HCT116 (cell line): ENCODE results near the gene NRXN2. TPM values are rescaled to one million over a fixed set of nuclear protein-coding genes. Genes with fewer than 3 reads are reported as not detected.

Experiments used
- ATAC-seq: fragments of 200-7000 bp; cut with Tn5 transposase; 2 replicates; pipeline ENCODE4 v1.9.1; 2020; ENCODE audit warnings: mild to moderate bottlenecking, moderate library complexity
- BruUV-seq: library from RNA; stranded (reverse); fragments of 400-500 nt; replicated peaks from 2 replicates; lab custom pipeline; 2021; lab: Mats Ljungman, UMichigan
- CTCF ChIA-PET: fragments of 300-600 bp; sonication (Branson Sonifier 250); formaldehyde crosslinking; loops from one replicate; lab custom pipeline; 2021; ENCODE audit warnings: antibody characterized with exemption; lab: Charles Lee
- POLR2A ChIA-PET: fragments of 300-600, 350-600 bp; sonication (Branson Sonifier 250); formaldehyde crosslinking; loops from one replicate; lab custom pipeline; 2021; ENCODE audit warnings: antibody characterized with exemption; lab: Charles Lee
- RAD21 ChIA-PET, 2 experiments: fragments of 300-600 bp; sonication (Branson Sonifier 250); formaldehyde crosslinking; loops; one replicate each; lab custom pipeline; 2023; ENCODE audit warnings: low total read pairs in 2 of 2; ENCODE audit not compliant: uncharacterized antibody in 2 of 2, unreplicated experiment in 2 of 2, low non-redundant PET in 1 of 2; lab: Charles Lee
- DNase-seq: peaks from one replicate; pipeline ENCODE4 v3.0.0-alpha.2; 2010; ENCODE audit warnings: low read depth, low spot score
- H2AFZ ChIP-seq: fragments of 200-600 bp; shearing (Covaris generic), sonication (generic); 2 replicates; pipeline ENCODE4 v1.6.1; 2017; ENCODE audit warnings: low read depth, mixed run types, mixed read lengths, antibody characterized with exemption, low read length; ENCODE audit not compliant: poor library complexity, severe bottlenecking
- H3K27ac ChIP-seq: 2 replicates; pipeline ENCODE4 v1.5.1; 2012; ENCODE audit warnings: low read depth, low read length
- H3K27me3 ChIP-seq: fragments of 200-600 bp; sonication (generic); 2 replicates; pipeline ENCODE4 v1.6.1; 2016; ENCODE audit warnings: mixed run types, low read length, mixed read lengths; ENCODE audit not compliant: insufficient read depth
- H3K36me3 ChIP-seq, 2 experiments: fragments of 200-500 bp in 1 of 2; fragments of 200-600 bp in 1 of 2; sonication (Bioruptor generic) in 1 of 2; sonication (generic) in 1 of 2; 2 replicates each; pipeline versions ENCODE4 v1.5.1 to v1.6.1; 2014 to 2016; ENCODE audit warnings: low read length in 2 of 2, inconsistent platforms in 1 of 2, mixed read lengths in 1 of 2, mixed run types in 1 of 2; ENCODE audit not compliant: insufficient read depth in 2 of 2, control insufficient read depth in 1 of 2
- H3K4me1 ChIP-seq, 2 experiments: fragments of 200-600 bp in 1 of 2; sonication (generic) in 1 of 2; 2 replicates each; pipeline versions ENCODE4 v1.5.1 to v1.6.1; 2012 to 2017; ENCODE audit warnings: low read length in 2 of 2, inconsistent platforms in 1 of 2, mild to moderate bottlenecking in 1 of 2, mixed read lengths in 1 of 2, mixed run types in 1 of 2, moderate library complexity in 1 of 2; ENCODE audit not compliant: insufficient read depth in 2 of 2, control insufficient read depth in 1 of 2
- H3K4me2 ChIP-seq: fragments of 200-600 bp; sonication (generic); 2 replicates; pipeline ENCODE4 v1.6.1; 2017; ENCODE audit warnings: mixed run types, low read length, mixed read lengths
- H3K4me3 ChIP-seq, 2 experiments: fragments of 200-600 bp in 1 of 2; sonication (generic) in 1 of 2; replicated peaks in 1 of 2; 2 replicates each; pipeline ENCODE4 v1.5.1; 2011 to 2016; ENCODE audit warnings: low read length in 2 of 2, control low read depth in 1 of 2, low read depth in 1 of 2, mild to moderate bottlenecking in 1 of 2, mixed read lengths in 1 of 2, mixed run types in 1 of 2
- H3K79me2 ChIP-seq: fragments of 200-600 bp; sonication (generic); 2 replicates; pipeline ENCODE4 v1.6.1; 2017; ENCODE audit warnings: mild to moderate bottlenecking, mixed run types, low read length, moderate library complexity, mixed read lengths; ENCODE audit not compliant: insufficient read depth
- H3K9ac ChIP-seq: fragments of 200-600 bp; sonication (generic); 2 replicates; pipeline ENCODE4 v1.6.1; 2016; ENCODE audit warnings: low read length, mixed read lengths
- H3K9me2 ChIP-seq: fragments of 200-600 bp; sonication (generic), shearing (Covaris generic); 2 replicates; pipeline ENCODE4 v1.6.1; 2017; ENCODE audit warnings: mixed run types, mild to moderate bottlenecking, moderate library complexity; ENCODE audit not compliant: insufficient read depth
- H3K9me3 ChIP-seq, 2 experiments: fragments of 200-500 bp in 1 of 2; fragments of 200-600 bp in 1 of 2; sonication (Bioruptor generic) in 1 of 2; sonication (generic) in 1 of 2; 2 replicates each; pipeline ENCODE4 v1.6.1; 2014 to 2017; ENCODE audit warnings: low read length in 2 of 2, mixed read lengths in 2 of 2, inconsistent platforms in 1 of 2, low read depth in 1 of 2, mild to moderate bottlenecking in 1 of 2, mixed run types in 1 of 2, moderate library complexity in 1 of 2; ENCODE audit not compliant: control insufficient read depth in 1 of 2, insufficient read depth in 1 of 2
- H4K20me1 ChIP-seq: fragments of 200-600 bp; sonication (generic), shearing (Covaris generic); 2 replicates; pipeline ENCODE4 v1.6.1; 2017; ENCODE audit warnings: mixed run types, mild to moderate bottlenecking, moderate library complexity; ENCODE audit not compliant: insufficient read depth
- CBX3 ChIP-seq: IDR thresholded peaks from 2 replicates; pipeline ENCODE4 v1.6.1; 2012; ENCODE audit warnings: low read depth
- CEBPB ChIP-seq: IDR thresholded peaks from 2 replicates; pipeline ENCODE4 v1.6.1; 2012; ENCODE audit warnings: low read depth
- EGR1 ChIP-seq: IDR thresholded peaks from 2 replicates; pipeline ENCODE4 v1.6.1; 2012; ENCODE audit warnings: low read depth
- ELF1 ChIP-seq: IDR thresholded peaks from 2 replicates; pipeline ENCODE4 v1.6.1; 2012; ENCODE audit warnings: low read depth, borderline replicate concordance
- EZH2 ChIP-seq: fragments of 200-600 bp; sonication (generic); IDR thresholded peaks from 2 replicates; pipeline ENCODE4 v1.6.1; 2017; ENCODE audit warnings: antibody characterized with exemption, mixed run types
- POLR2A ChIP-seq: IDR thresholded peaks from 2 replicates; pipeline ENCODE4 v1.7.0; 2011; ENCODE audit warnings: borderline replicate concordance; ENCODE audit not compliant: insufficient read depth, insufficient read length; ENCODE audit errors: extremely low read depth
- POLR2AphosphoS5 ChIP-seq: IDR thresholded peaks from 2 replicates; pipeline ENCODE4 v1.6.1; 2011; ENCODE audit warnings: mild to moderate bottlenecking, low read depth, low read length, moderate library complexity
- RAD21 ChIP-seq: IDR thresholded peaks from 2 replicates; pipeline ENCODE4 v1.6.1; 2012; ENCODE audit warnings: low read depth, mild to moderate bottlenecking
- SIN3A ChIP-seq: IDR thresholded peaks from 2 replicates; pipeline ENCODE4 v1.6.1; 2012; ENCODE audit warnings: low read depth
- SRF ChIP-seq: IDR thresholded peaks from 2 replicates; pipeline ENCODE4 v1.6.1; 2012; ENCODE audit warnings: low read depth
- TCF7L2 ChIP-seq: IDR thresholded peaks from 2 replicates; pipeline ENCODE4 v1.7.0; 2011; ENCODE audit warnings: borderline replicate concordance, inconsistent platforms; ENCODE audit not compliant: insufficient read depth, insufficient read length; ENCODE audit errors: extremely low read depth
- YY1 ChIP-seq: IDR thresholded peaks from 2 replicates; pipeline ENCODE4 v1.6.1; 2011; ENCODE audit warnings: low read length, low read depth, moderate library complexity, mild to moderate bottlenecking; ENCODE audit not compliant: insufficient replicate concordance; ENCODE audit errors: extremely low read depth
- ZFX ChIP-seq: fragments of 450-650 bp; IDR thresholded peaks from 2 replicates; pipeline ENCODE4 v1.6.1; 2017
- ZNF274 ChIP-seq: fragments of 200-500 bp; sonication (Bioruptor generic); IDR thresholded peaks from 2 replicates; pipeline ENCODE4 v1.6.1; 2014; ENCODE audit warnings: mild to moderate bottlenecking, low read depth, low read length, inconsistent platforms
- intact Hi-C: fragments of 100-400 bp; cut with micrococcal nuclease; formaldehyde crosslinking; loops from 2 replicates; pipeline ENCODE4 v1.10.0; 2022
- total RNA-seq: library from RNA; stranded (reverse); gene quantifications from one replicate; pipeline ENCODE4 v1.2.1, GENCODE V29; 2021; ENCODE audit not compliant: unreplicated experiment
- TF ChIP-seq, protein P1 (sequence below), 3 experiments: fragments of 200-600 bp in 1 of 3; sonication (generic) in 1 of 3; IDR thresholded peaks in 2 of 3; conservative IDR thresholded peaks in 1 of 3; 2 replicates each; pipeline ENCODE4 v1.5.1; 2012 to 2017; ENCODE audit warnings: low read depth in 2 of 3, low read length in 2 of 3, antibody characterized with exemption in 1 of 3, borderline replicate concordance in 1 of 3, control low read depth in 1 of 3, mild to moderate bottlenecking in 1 of 3, mixed read lengths in 1 of 3, mixed run types in 1 of 3, moderate library complexity in 1 of 3; ENCODE audit not compliant: insufficient read depth in 1 of 3
- TF ChIP-seq, protein P2 (sequence below): IDR thresholded peaks from 2 replicates; pipeline ENCODE4 v1.6.1; 2012; ENCODE audit warnings: low read depth

NRXN2 gene
- total RNA-seq, 1 experiment from 2014 or later = 1.5 TPM

DNA sequence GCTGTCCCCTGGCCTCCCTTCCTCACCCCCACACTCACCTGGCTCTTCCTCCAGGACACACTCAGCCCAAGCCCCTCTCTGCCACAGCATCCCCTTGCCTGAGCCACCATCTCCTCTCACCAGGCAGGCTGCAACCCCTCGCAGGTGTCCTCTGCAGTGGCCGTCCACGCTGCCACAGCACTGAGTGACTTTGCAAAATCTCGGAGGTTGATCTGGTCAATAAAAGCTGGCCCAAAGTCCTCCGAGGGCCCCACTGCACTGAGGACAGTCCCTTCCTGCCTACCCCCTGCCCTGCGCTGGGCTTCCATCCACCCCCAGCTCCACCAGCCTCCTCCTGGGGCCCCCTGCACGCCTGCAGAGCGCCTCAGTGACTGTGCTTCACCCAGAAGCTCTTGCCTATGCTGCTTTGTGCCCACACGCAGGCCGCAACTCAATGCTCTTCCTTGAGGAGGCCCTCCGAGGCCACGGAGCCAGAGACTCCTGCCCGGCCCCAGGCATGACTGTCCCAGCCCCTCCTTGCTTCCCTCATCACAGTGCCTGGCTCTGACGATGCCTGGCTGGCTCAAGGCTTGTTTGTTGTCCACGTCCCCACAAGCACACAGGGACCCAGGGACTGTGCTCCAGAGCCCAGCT is 162.7 kb downstream of the NRXN2 start:
- POLR2A ChIA-PET = no interaction called here
- no peaks in the 10 kb centered on the region for H3K9me2 ChIP-seq
- H3K4me3 ChIP-seq = no peak overlapping the region
- no peaks in the 10 kb centered on the region for H4K20me1 ChIP-seq
- no peaks in the 10 kb centered on the region for H3K36me3 ChIP-seq
- ATAC-seq (no peak), DNase-seq (no peak)
- TF ChIP-seq CBX3 (no peak), SRF (no peak), POLR2A (no peak), TCF7L2 (no peak), ZNF274 (no peak), EGR1 (no peak), SIN3A (no peak), CEBPB (no peak), ZFX (no peak), RAD21 (no peak), EZH2 (no peak), YY1 (no peak), POLR2AphosphoS5 (no peak), ELF1 (no peak)
- TF ChIP-seq, protein P1, sequence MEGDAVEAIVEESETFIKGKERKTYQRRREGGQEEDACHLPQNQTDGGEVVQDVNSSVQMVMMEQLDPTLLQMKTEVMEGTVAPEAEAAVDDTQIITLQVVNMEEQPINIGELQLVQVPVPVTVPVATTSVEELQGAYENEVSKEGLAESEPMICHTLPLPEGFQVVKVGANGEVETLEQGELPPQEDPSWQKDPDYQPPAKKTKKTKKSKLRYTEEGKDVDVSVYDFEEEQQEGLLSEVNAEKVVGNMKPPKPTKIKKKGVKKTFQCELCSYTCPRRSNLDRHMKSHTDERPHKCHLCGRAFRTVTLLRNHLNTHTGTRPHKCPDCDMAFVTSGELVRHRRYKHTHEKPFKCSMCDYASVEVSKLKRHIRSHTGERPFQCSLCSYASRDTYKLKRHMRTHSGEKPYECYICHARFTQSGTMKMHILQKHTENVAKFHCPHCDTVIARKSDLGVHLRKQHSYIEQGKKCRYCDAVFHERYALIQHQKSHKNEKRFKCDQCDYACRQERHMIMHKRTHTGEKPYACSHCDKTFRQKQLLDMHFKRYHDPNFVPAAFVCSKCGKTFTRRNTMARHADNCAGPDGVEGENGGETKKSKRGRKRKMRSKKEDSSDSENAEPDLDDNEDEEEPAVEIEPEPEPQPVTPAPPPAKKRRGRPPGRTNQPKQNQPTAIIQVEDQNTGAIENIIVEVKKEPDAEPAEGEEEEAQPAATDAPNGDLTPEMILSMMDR (IDR thresholded peaks at IDR 0.05 in 2 of 3, conservative IDR thresholded peaks at IDR 0.05 in 1 of 3; ENCODE audit: borderline replicate concordance in 1 of 3, insufficient read depth in 1 of 3, low read depth in 2 of 3, low read length in 2 of 3) = no peak
- TF ChIP-seq, protein P2, sequence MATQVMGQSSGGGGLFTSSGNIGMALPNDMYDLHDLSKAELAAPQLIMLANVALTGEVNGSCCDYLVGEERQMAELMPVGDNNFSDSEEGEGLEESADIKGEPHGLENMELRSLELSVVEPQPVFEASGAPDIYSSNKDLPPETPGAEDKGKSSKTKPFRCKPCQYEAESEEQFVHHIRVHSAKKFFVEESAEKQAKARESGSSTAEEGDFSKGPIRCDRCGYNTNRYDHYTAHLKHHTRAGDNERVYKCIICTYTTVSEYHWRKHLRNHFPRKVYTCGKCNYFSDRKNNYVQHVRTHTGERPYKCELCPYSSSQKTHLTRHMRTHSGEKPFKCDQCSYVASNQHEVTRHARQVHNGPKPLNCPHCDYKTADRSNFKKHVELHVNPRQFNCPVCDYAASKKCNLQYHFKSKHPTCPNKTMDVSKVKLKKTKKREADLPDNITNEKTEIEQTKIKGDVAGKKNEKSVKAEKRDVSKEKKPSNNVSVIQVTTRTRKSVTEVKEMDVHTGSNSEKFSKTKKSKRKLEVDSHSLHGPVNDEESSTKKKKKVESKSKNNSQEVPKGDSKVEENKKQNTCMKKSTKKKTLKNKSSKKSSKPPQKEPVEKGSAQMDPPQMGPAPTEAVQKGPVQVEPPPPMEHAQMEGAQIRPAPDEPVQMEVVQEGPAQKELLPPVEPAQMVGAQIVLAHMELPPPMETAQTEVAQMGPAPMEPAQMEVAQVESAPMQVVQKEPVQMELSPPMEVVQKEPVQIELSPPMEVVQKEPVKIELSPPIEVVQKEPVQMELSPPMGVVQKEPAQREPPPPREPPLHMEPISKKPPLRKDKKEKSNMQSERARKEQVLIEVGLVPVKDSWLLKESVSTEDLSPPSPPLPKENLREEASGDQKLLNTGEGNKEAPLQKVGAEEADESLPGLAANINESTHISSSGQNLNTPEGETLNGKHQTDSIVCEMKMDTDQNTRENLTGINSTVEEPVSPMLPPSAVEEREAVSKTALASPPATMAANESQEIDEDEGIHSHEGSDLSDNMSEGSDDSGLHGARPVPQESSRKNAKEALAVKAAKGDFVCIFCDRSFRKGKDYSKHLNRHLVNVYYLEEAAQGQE = no peak
- no peak overlapping the region for H3K9ac ChIP-seq
- CTCF ChIA-PET = no interaction called here
- H3K4me2 ChIP-seq = no peak overlapping the region
- BruUV-seq = no TSS peak
- H2AFZ ChIP-seq = no peak overlapping the region
- intact Hi-C loops = no loop called here
- no peaks in the 10 kb centered on the region for H3K27me3 ChIP-seq
- no peaks in the 10 kb centered on the region for H3K4me1 ChIP-seq
- H3K9me3 ChIP-seq = no peaks in the 10 kb centered on the region
- no peak overlapping the region for H3K27ac ChIP-seq
- RAD21 ChIA-PET = interaction anchor here in 1 of 2 experiments (0.6 kb wide), 1 partner anchor 62 kb away, joined by 3 read pairs; no protein-coding TSS in a partner anchor
- H3K79me2 ChIP-seq = no peaks in the 10 kb centered on the region
